ENCODE measurements around the gene CEBPZOS.
"Not testable (repeated sequence)": the region's sequence is repeated elsewhere in the genome, so short reads cannot be mapped to it uniquely, and the experiment has no call there.

CEBPZOS gene

GRCh38 chr2:37205689-37206341 lies 9.5 kb downstream of the CEBPZOS start:
- Mint-ChIP-seq H3K4me3 (no peak overlapping the region), H3K4me1 (ENCODE audit: low read depth) (peaks cover 53% of the 10 kb centered on the region), H3K27me3 (no peaks in the 10 kb centered on the region), H3K27ac (no peak overlapping the region), H3K36me3 (ENCODE audit: low read depth) (peaks cover 99% of the 10 kb centered on the region), H3K9me3 (peaks cover 54% of the 10 kb centered on the region)
- no peak for DNase-seq

DNA sequence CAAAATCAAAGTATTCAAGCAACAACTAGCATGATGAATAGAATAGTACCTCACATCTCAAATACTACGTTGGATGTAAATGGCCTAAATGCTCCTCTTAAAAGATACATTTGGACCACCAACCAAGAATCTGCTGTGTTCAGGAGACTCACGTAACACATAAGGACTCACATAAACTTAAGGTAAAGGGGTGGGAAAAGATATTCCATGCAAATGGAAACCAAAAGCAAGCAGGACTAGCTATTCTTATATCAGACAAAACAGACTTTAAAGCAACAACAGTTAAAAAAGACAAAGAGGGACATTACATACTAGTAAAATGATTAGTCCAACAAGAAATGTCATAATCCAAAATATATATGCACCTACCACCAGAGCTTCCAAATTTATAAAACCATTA lies 10.5 kb downstream of the CEBPZOS start:
- H3K27me3 Mint-ChIP-seq, H3K27ac Mint-ChIP-seq, H3K4me3 Mint-ChIP-seq, DNase-seq: not testable (repeated sequence)
- Mint-ChIP-seq H3K4me1 (ENCODE audit: low read depth) (peaks cover 45% of the 10 kb centered on the region), H3K9me3 (peaks cover 54% of the 10 kb centered on the region), H3K36me3 (ENCODE audit: low read depth) (peaks cover 99% of the 10 kb centered on the region)

- no peak overlapping the region for H3K27ac Mint-ChIP-seq
- H3K27me3 Mint-ChIP-seq: no peaks in the 10 kb centered on the region
- peaks cover 33% of the 10 kb centered on the region for H3K4me1 Mint-ChIP-seq (ENCODE audit: low read depth)
- H3K4me3 Mint-ChIP-seq: no peak overlapping the region
- DNase-seq: no peak
- peaks cover 95% of the 10 kb centered on the region for H3K36me3 Mint-ChIP-seq (ENCODE audit: low read depth)
- H3K9me3 Mint-ChIP-seq: peaks cover 37% of the 10 kb centered on the region
Observed at GRCh38 chr2:37211212-37211611, 14.9 kb downstream of the CEBPZOS start.

GRCh38 chr2:37211939-37212338 lies 15.6 kb downstream of the CEBPZOS start:
- Mint-ChIP-seq H3K9me3 (peaks cover 32% of the 10 kb centered on the region), H3K4me1 (ENCODE audit: low read depth) (peaks cover 32% of the 10 kb centered on the region), H3K27ac (peak overlapping the region; percentile 2), H3K4me3 (no peak overlapping the region), H3K27me3 (no peaks in the 10 kb centered on the region), H3K36me3 (ENCODE audit: low read depth) (peaks cover 95% of the 10 kb centered on the region)
- DNase-seq: no peak

GRCh38 chr2:37215250-37215649 lies 19.0 kb downstream of the CEBPZOS start:
- no peaks in the 10 kb centered on the region for H3K27me3 Mint-ChIP-seq
- no peaks in the 10 kb centered on the region for H3K9me3 Mint-ChIP-seq
- no peak overlapping the region for H3K4me3 Mint-ChIP-seq
- H3K4me1 Mint-ChIP-seq (ENCODE audit: low read depth): peaks cover 16% of the 10 kb centered on the region
- peaks cover 87% of the 10 kb centered on the region for H3K36me3 Mint-ChIP-seq (ENCODE audit: low read depth)
- peak overlapping the region; percentile 84 for H3K27ac Mint-ChIP-seq
- DNase-seq: no peak

DNA sequence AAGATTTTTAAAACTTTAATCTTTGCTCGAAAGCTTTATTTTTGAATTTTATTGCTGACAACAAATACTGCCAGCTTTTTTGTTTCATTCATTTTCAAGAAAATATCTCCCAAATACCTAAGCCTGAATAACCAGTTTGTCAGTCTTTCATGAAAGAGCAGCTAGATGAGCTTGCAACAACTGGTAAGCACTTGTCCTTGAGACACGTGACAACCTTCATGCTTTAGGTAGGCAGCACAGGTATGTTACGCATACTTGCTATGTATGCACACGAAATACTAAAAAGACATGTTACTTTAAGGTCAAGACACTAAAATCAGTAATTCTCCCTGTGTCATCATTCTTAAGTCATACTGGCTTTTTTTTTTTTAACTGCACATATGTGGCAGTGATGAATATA lies 22.8 kb downstream of the CEBPZOS start:
- no peaks in the 10 kb centered on the region for H3K27me3 Mint-ChIP-seq
- H3K36me3 Mint-ChIP-seq (ENCODE audit: low read depth): peaks cover 89% of the 10 kb centered on the region
- peaks cover 44% of the 10 kb centered on the region for H3K4me1 Mint-ChIP-seq (ENCODE audit: low read depth)
- no peak for DNase-seq
- no peaks in the 10 kb centered on the region for H3K9me3 Mint-ChIP-seq
- peak overlapping the region; percentile 37 for H3K27ac Mint-ChIP-seq
- H3K4me3 Mint-ChIP-seq: no peak overlapping the region

DNA sequence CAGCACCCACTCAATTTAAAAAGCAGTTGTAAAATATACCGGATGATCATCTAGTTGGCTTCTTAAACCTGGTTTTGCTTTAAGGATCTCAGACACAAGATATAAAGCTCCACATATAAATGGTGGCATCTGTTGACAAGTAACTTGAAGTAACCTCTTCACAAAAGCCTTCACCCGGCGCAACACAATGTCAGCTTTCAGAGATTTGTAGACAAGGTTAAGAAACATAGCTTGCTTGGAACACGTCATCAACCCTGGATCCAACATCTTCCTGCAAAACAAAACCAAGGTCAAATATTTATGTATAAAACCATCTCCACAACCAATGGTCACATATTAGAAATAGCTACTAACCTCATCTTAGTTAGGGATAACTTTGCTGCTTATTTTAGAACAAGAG lies 26.8 kb downstream of the CEBPZOS start:
- H3K4me3 Mint-ChIP-seq: no peak overlapping the region
- H3K9me3 Mint-ChIP-seq: no peaks in the 10 kb centered on the region
- H3K27ac Mint-ChIP-seq: peak overlapping the region; percentile 38
- peaks cover 93% of the 10 kb centered on the region for H3K36me3 Mint-ChIP-seq (ENCODE audit: low read depth)
- no peaks in the 10 kb centered on the region for H3K27me3 Mint-ChIP-seq
- DNase-seq: no peak
- peaks cover 66% of the 10 kb centered on the region for H3K4me1 Mint-ChIP-seq (ENCODE audit: low read depth)

GRCh38 chr2:37224063-37224462 lies 27.8 kb downstream of the CEBPZOS start:
- Mint-ChIP-seq H3K27me3 (no peaks in the 10 kb centered on the region), H3K4me3 (no peak overlapping the region), H3K9me3 (no peaks in the 10 kb centered on the region), H3K4me1 (ENCODE audit: low read depth) (peaks cover 73% of the 10 kb centered on the region), H3K27ac (no peak overlapping the region), H3K36me3 (ENCODE audit: low read depth) (peaks cover 93% of the 10 kb centered on the region)
- no peak for DNase-seq

DNA sequence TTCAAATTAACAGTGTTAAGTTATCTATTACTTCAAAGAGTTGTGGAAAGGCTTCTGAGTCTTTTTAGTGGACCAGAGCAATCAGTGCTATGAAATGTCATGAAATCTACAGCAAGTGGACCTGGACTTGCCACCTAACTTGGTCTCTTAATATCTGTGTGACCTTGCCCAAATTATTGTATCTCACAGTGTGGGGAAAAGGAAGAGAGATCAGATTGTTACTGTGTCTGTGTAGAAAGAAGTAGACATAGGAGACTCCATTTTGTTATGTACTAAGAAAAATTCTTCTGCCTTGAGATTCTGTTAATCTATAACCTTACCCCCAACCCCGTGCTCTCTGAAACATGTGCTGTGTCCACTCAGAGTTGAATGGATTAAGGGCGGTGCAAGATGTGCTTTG lies 28.8 kb downstream of the CEBPZOS start:
- H3K27ac Mint-ChIP-seq: peak overlapping the region; percentile 74
- H3K4me1 Mint-ChIP-seq (ENCODE audit: low read depth): peaks cover 77% of the 10 kb centered on the region
- peak overlapping the region; percentile 49 for H3K4me3 Mint-ChIP-seq
- DNase-seq, H3K27me3 Mint-ChIP-seq, H3K9me3 Mint-ChIP-seq: not testable (repeated sequence)
- H3K36me3 Mint-ChIP-seq (ENCODE audit: low read depth): peaks cover 93% of the 10 kb centered on the region

- Mint-ChIP-seq H3K4me3 (peak overlapping the region; percentile 27), H3K4me1 (ENCODE audit: low read depth) (peaks cover 66% of the 10 kb centered on the region), H3K27ac (no peak overlapping the region), H3K27me3 (no peaks in the 10 kb centered on the region), H3K9me3 (no peaks in the 10 kb centered on the region), H3K36me3 (ENCODE audit: low read depth) (peaks cover 76% of the 10 kb centered on the region)
- no peak for DNase-seq
Observed at GRCh38 chr2:37226863-37227262, 30.6 kb downstream of the CEBPZOS start.

DNA sequence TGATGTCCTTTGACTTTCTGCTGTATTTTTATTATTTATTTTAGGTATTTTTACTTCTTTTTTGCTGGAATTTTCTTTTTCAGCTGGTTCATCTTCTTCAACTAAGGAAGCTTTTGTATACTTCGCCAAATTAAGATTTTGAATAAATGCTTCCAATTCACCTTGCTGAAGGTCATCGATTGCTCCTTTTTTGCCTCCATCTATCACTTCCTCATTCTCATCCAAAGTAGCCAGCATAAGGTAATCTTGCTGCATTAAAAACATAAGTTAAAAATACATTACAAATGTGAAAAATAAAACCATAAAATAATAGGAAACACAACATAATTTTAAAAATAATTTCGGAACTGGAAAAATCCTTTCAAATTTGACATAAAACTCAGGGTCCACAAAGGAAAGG lies 32.5 kb downstream of the CEBPZOS start:
- no peak for DNase-seq
- Mint-ChIP-seq H3K4me3 (no peak overlapping the region), H3K4me1 (ENCODE audit: low read depth) (peaks cover 51% of the 10 kb centered on the region), H3K36me3 (ENCODE audit: low read depth) (peaks cover 59% of the 10 kb centered on the region), H3K27ac (no peak overlapping the region), H3K9me3 (no peaks in the 10 kb centered on the region), H3K27me3 (no peaks in the 10 kb centered on the region)

- Mint-ChIP-seq H3K27me3 (no peaks in the 10 kb centered on the region), H3K4me1 (ENCODE audit: low read depth) (peaks cover 49% of the 10 kb centered on the region), H3K9me3 (no peaks in the 10 kb centered on the region), H3K27ac (no peak overlapping the region), H3K4me3 (no peak overlapping the region), H3K36me3 (ENCODE audit: low read depth) (peaks cover 59% of the 10 kb centered on the region)
- no peak for DNase-seq
Observed at GRCh38 chr2:37230581-37230980, 34.3 kb downstream of the CEBPZOS start.

GRCh38 chr2:37231241-37232130 lies 35.2 kb downstream of the CEBPZOS start, which contains the start of the genes CEBPZ and NDUFAF7:
Gene CEBPZ (minus strand): TSS chr2:37231596. CDS start chr2:37231567, 29 bp downstream.
Gene NDUFAF7 (plus strand): TSS chr2:37231658. CDS start chr2:37231706, 48 bp downstream.
- DNase-seq: peak; percentile 92
- H3K27ac Mint-ChIP-seq: no peak within 1 kb of the TSS
- peaks cover 44% of the 10 kb centered on the region for H3K4me1 Mint-ChIP-seq (ENCODE audit: low read depth)
- no peaks in the 10 kb centered on the region for H3K27me3 Mint-ChIP-seq
- H3K9me3 Mint-ChIP-seq: no peaks in the 10 kb centered on the region
- H3K4me3 Mint-ChIP-seq: no peak within 1 kb of the TSS
- peaks cover 59% of the 10 kb centered on the region for H3K36me3 Mint-ChIP-seq (ENCODE audit: low read depth)

- no peak overlapping the region for H3K4me3 Mint-ChIP-seq
- DNase-seq: no peak
- no peak overlapping the region for H3K27ac Mint-ChIP-seq
- H3K27me3 Mint-ChIP-seq: no peaks in the 10 kb centered on the region
- peaks cover 37% of the 10 kb centered on the region for H3K4me1 Mint-ChIP-seq (ENCODE audit: low read depth)
- no peaks in the 10 kb centered on the region for H3K9me3 Mint-ChIP-seq
- peaks cover 59% of the 10 kb centered on the region for H3K36me3 Mint-ChIP-seq (ENCODE audit: low read depth)
Observed at GRCh38 chr2:37232131-37232933, 36.0 kb downstream of the CEBPZOS start.
